CD4-positive, alpha-beta T cell (primary cell): ENCODE measurements around the gene FOXP3. TPM values are rescaled to one million over a fixed set of nuclear protein-coding genes. Genes with fewer than 3 reads are reported as not detected.

Source experiments
- ATAC-seq: fragments of 200-7000 bp; cut with Tn5 transposase; one replicate; pipeline ENCODE4 v1.10.0; 2022; ENCODE audit warnings: mild to moderate bottlenecking; ENCODE audit not compliant: poor library complexity
- CTCF ChIA-PET: fragments of 350-600 bp; sonication (Branson Sonifier 250); formaldehyde crosslinking; loops from one replicate; lab custom pipeline; 2021; ENCODE audit warnings: antibody characterized with exemption, inconsistent platforms; lab: Charles Lee
- POLR2A ChIA-PET: fragments of 350-600 bp; sonication (Branson Sonifier 250); formaldehyde crosslinking; loops from one replicate; lab custom pipeline; 2021; ENCODE audit warnings: antibody characterized with exemption, inconsistent platforms; lab: Charles Lee
- DNase-seq, 14 experiments: peaks; one replicate each; pipeline ENCODE4 v3.0.0-alpha.2; 2013 to 2020; ENCODE audit warnings: mixed read lengths in 2 of 14
- H3K27ac ChIP-seq, 2 donors: one replicate each; pipeline versions ENCODE4 v1.5.1 to v1.7.0; 2013; ENCODE audit warnings: low read length in 2 of 2, low read depth in 1 of 2, mild to moderate bottlenecking in 1 of 2
- H3K27me3 ChIP-seq, 2 experiments: 1 replicate in 1 of 2; 2 replicates in 1 of 2; pipeline versions ENCODE4 v1.6.1 to v1.7.0; 2013; ENCODE audit warnings: low read length in 2 of 2, control low read depth in 1 of 2, mild to moderate bottlenecking in 1 of 2, moderate library complexity in 1 of 2; ENCODE audit not compliant: insufficient read depth in 2 of 2, control insufficient read depth in 1 of 2
- H3K36me3 ChIP-seq: one replicate; pipeline ENCODE4 v1.6.1; 2013; ENCODE audit warnings: low read length, control low read depth; ENCODE audit not compliant: insufficient read depth
- H3K4me1 ChIP-seq: one replicate; pipeline ENCODE4 v1.6.1; 2013; ENCODE audit warnings: low read length, control low read depth; ENCODE audit not compliant: insufficient read depth
- H3K4me3 ChIP-seq: one replicate; pipeline ENCODE4 v1.5.1; 2013; ENCODE audit warnings: mild to moderate bottlenecking, low read length, moderate library complexity
- H3K9me3 ChIP-seq, 2 experiments: 1 replicate in 1 of 2; 2 replicates in 1 of 2; pipeline versions ENCODE4 v1.6.1 to v1.7.0; 2013; ENCODE audit warnings: low read length in 2 of 2, mild to moderate bottlenecking in 2 of 2, control low read depth in 1 of 2, moderate library complexity in 1 of 2; ENCODE audit not compliant: control insufficient read depth in 1 of 2, insufficient read depth in 1 of 2
- H3K27ac Mint-ChIP-seq: one replicate; pipeline ENCODE4 v1.8.0; 2020; ENCODE audit warnings: mixed read lengths
- H3K27me3 Mint-ChIP-seq: one replicate; pipeline ENCODE4 v1.8.0; 2021; ENCODE audit warnings: mixed read lengths
- H3K36me3 Mint-ChIP-seq: one replicate; pipeline ENCODE4 v1.8.0; 2021; ENCODE audit warnings: low read depth, mixed read lengths
- H3K4me1 Mint-ChIP-seq: one replicate; pipeline ENCODE4 v1.8.0; 2021; ENCODE audit warnings: low read depth, mixed read lengths
- H3K4me3 Mint-ChIP-seq: one replicate; pipeline ENCODE4 v1.8.0; 2020; ENCODE audit warnings: mild to moderate bottlenecking, mixed read lengths
- H3K9me3 Mint-ChIP-seq: one replicate; pipeline ENCODE4 v1.8.0; 2020; ENCODE audit warnings: mixed read lengths
- CTCF ChIP-seq: fragments of 200-600 bp; IDR thresholded peaks from one replicate; pipeline ENCODE4 v1.8.0; 2022; ENCODE audit warnings: antibody characterized with exemption, mild to moderate bottlenecking
- intact Hi-C, 2 experiments: fragments of 100-400 bp; cut with DNase I in 1 of 2; cut with micrococcal nuclease in 1 of 2; formaldehyde crosslinking; loops; one replicate each; pipeline versions ENCODE4 v1.15.1 to v1.9.0; 2023 to 2025; cut with DNase I, micrococcal nuclease
- total RNA-seq, 174 experiments: library from RNA in 2 of 174; stranded (reverse) in 2 of 174; gene quantifications; one replicate each; pipeline ENCODE4 v1.2.3 and lab custom pipeline; 2021 to 2026

FOXP3 gene
- total RNA-seq, 2 experiments from 2014 or later, result 3.7 TPM

GRCh38 chrX:49226946-49227345 is 37.6 kb downstream of the FOXP3 start:
- intact Hi-C loops, result no loop called here
- Mint-ChIP-seq H3K27me3 (no peaks in the 10 kb centered on the region), H3K9me3 (no peaks in the 10 kb centered on the region), H3K36me3 (no peaks in the 10 kb centered on the region), H3K27ac (no peak overlapping the region), H3K4me1 (peaks cover 21% of the 10 kb centered on the region), H3K4me3 (no peak overlapping the region)
- no peak for TF ChIP-seq CTCF
- Histone ChIP-seq H3K27ac (no peak overlapping the region), H3K4me1 (peaks cover 18% of the 10 kb centered on the region), H3K9me3 (no peaks in the 10 kb centered on the region), H3K4me3 (no peak overlapping the region), H3K27me3 (no peaks in the 10 kb centered on the region), H3K36me3 (no peaks in the 10 kb centered on the region)
- DNase-seq (no peak), ATAC-seq (no peak)
- CTCF ChIA-PET, result no interaction called here
- POLR2A ChIA-PET, result no interaction called here

- DNase-seq (no peak), ATAC-seq (no peak)
- Mint-ChIP-seq H3K4me1 (peaks cover 10% of the 10 kb centered on the region), H3K27me3 (no peaks in the 10 kb centered on the region), H3K27ac (no peak overlapping the region), H3K36me3 (no peaks in the 10 kb centered on the region), H3K4me3 (no peak overlapping the region), H3K9me3 (no peaks in the 10 kb centered on the region)
- Histone ChIP-seq H3K36me3 (no peaks in the 10 kb centered on the region), H3K27me3 (no peaks in the 10 kb centered on the region), H3K4me3 (no peak overlapping the region), H3K4me1 (peaks cover 10% of the 10 kb centered on the region), H3K27ac (no peak overlapping the region), H3K9me3 (no peaks in the 10 kb centered on the region)
- POLR2A ChIA-PET, result no interaction called here
- TF ChIP-seq CTCF, result no peak
- intact Hi-C loops, result no loop called here
- CTCF ChIA-PET, result no interaction called here
These were observed 38.7 kb downstream of the FOXP3 start for GRCh38 chrX:49225858-49226257.

DNA sequence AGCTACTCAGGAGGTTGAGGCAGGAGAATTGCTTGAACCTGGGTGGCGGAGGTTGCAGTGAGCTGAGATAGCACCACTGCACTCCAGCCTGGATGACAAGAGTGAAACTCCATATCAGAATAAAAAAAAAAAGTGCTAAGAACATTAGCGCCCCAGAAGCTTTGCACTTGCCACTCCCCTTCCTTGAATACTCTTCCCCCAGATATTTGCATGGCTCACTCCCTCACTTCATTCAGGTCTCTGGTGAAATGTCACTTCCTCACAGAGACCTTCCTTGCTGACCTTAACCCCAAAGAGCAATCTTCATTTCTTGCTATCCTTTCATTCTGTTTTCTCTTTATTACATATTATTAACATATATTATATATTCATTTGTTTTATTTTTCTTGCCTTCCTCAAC is 42.6 kb downstream of the FOXP3 start:
- ATAC-seq (no peak), DNase-seq (no peak)
- no peaks in the 10 kb centered on the region for H3K36me3 ChIP-seq
- no peak overlapping the region for H3K27ac ChIP-seq
- no peaks in the 10 kb centered on the region for H3K36me3 Mint-ChIP-seq
- H3K27me3 ChIP-seq, result no peaks in the 10 kb centered on the region
- H3K4me1 Mint-ChIP-seq, result no peaks in the 10 kb centered on the region
- TF ChIP-seq CTCF, result no peak
- H3K9me3 ChIP-seq, result no peaks in the 10 kb centered on the region
- ChIA-PET POLR2A (no interaction called here), CTCF (no interaction called here)
- H3K4me1 ChIP-seq, result no peaks in the 10 kb centered on the region
- no peaks in the 10 kb centered on the region for H3K9me3 Mint-ChIP-seq
- no peak overlapping the region for H3K4me3 ChIP-seq
- intact Hi-C loops, result no loop called here
- H3K27ac Mint-ChIP-seq, result no peak overlapping the region
- H3K27me3 Mint-ChIP-seq, result no peaks in the 10 kb centered on the region
- no peak overlapping the region for H3K4me3 Mint-ChIP-seq
